Mesothelial cell of epicardium (in vitro differentiated cells): ENCODE results near the gene SMAD6. TPM values are rescaled to one million over a fixed set of nuclear protein-coding genes. Genes with fewer than 3 reads are reported as not detected.
A peak's percentile ranks its signal among the peaks of the same experiment; 100 is the strongest.
"Not testable (repeated sequence)": the region's sequence is repeated elsewhere in the genome, so short reads cannot be mapped to it uniquely, and the experiment has no call there.

Source experiments
- DNase-seq, 2 experiments: peaks; one replicate each; pipeline ENCODE4 v3.0.0; 2021; ENCODE audit warnings: low spot score in 2 of 2; ENCODE audit not compliant: unreplicated experiment in 2 of 2
- H3K27ac Mint-ChIP-seq: 2 replicates; pipeline ENCODE4 v1.8.0; 2021; ENCODE audit warnings: mixed read lengths
- H3K27me3 Mint-ChIP-seq: 2 replicates; pipeline ENCODE4 v1.8.0; 2021; ENCODE audit warnings: low read depth, mixed read lengths
- H3K36me3 Mint-ChIP-seq: 2 replicates; pipeline ENCODE4 v1.8.0; 2021; ENCODE audit warnings: mixed read lengths
- H3K4me1 Mint-ChIP-seq: 2 replicates; pipeline ENCODE4 v1.8.0; 2021; ENCODE audit warnings: mixed read lengths
- H3K4me3 Mint-ChIP-seq: 2 replicates; pipeline ENCODE4 v1.8.0; 2021; ENCODE audit warnings: mild to moderate bottlenecking, moderate library complexity, mixed read lengths
- H3K9me3 Mint-ChIP-seq: 2 replicates; pipeline ENCODE4 v1.8.0; 2021; ENCODE audit warnings: mixed read lengths
- CTCF ChIP-seq: fragments of 200-600 bp; sonication (generic); IDR thresholded peaks from one replicate; pipeline ENCODE4 v1.5.0; 2021; ENCODE audit warnings: antibody characterized with exemption; ENCODE audit not compliant: unreplicated experiment
- total RNA-seq: library from RNA; stranded (reverse); gene quantifications from 3 replicates; pipeline ENCODE4 v1.2.1, GENCODE V29; 2021

SMAD6 gene
- total RNA-seq, 1 donor from 2014 or later, result 176 TPM

DNA sequence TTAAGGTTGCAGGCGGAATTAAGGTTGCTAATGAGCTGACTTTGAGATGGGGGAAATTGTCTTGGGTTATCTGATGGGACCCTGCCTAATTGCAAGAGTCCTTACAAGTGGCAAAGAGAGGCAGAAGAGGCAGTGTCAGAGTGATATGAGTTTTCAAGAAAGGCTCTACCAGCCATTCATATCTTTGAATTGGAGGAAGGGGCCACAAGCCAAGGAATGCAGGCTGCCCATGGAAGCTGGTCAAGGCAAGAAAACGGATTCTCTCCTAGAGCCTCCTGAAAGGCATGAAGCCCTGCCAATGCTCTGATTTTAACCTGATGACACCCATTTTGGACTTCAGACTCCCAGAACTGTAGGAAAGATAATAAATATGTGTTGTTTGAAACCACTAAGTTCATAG, 20.6 kb upstream of the SMAD6 start:
- H3K4me1 Mint-ChIP-seq, result peaks cover 45% of the 10 kb centered on the region
- H3K9me3 Mint-ChIP-seq, result peaks cover 16% of the 10 kb centered on the region
- TF ChIP-seq CTCF, result no peak
- no peak overlapping the region for H3K4me3 Mint-ChIP-seq
- no peak for DNase-seq
- no peaks in the 10 kb centered on the region for H3K27me3 Mint-ChIP-seq
- peaks cover 12% of the 10 kb centered on the region for H3K36me3 Mint-ChIP-seq
- peak overlapping the region; percentile 98 for H3K27ac Mint-ChIP-seq

DNA sequence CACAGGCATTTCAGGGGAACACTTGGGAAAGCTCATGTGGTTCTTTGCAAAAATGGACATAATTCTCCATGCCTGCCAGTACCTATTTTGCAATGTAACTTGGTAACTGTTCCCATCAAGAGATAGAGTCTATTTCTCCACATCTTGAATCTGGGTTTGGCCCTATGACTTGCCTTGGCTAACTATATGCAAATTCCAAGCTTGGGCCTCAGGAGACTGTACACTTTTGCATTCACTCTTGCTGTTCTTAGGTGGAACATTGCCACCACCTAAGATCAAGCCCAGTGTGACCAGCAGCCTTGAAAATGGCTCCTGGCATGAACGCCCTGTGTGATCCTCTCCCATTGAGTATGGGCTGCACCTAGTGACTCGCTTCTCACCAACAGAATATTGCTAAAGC, 19.8 kb upstream of the SMAD6 start:
- no peaks in the 10 kb centered on the region for H3K27me3 Mint-ChIP-seq
- H3K9me3 Mint-ChIP-seq, result peaks cover 16% of the 10 kb centered on the region
- DNase-seq, result no peak
- peaks cover 13% of the 10 kb centered on the region for H3K36me3 Mint-ChIP-seq
- H3K4me3 Mint-ChIP-seq, result no peak overlapping the region
- TF ChIP-seq CTCF, result no peak
- peaks cover 45% of the 10 kb centered on the region for H3K4me1 Mint-ChIP-seq
- H3K27ac Mint-ChIP-seq, result peak overlapping the region; percentile 34

DNA sequence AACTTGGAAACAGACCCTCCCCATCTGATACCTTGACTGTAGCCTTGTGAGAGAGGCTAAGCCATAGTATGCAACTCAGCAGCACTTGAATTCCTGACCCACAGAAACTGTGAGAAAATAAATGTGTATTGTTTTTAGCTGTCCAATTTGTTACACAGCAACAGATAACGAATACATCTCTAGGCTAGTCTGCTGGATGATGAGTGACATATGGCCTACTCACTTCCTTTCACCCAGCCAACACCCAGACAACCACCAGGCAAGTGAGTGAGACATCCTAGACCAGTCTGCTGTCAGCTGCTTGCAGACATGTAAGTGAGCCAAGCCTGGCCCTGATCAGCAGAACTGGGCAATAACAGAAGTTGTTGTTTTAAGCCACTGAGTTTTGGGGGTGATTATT, 19.2 kb upstream of the SMAD6 start:
- no peak for TF ChIP-seq CTCF
- Mint-ChIP-seq H3K4me1 (peaks cover 39% of the 10 kb centered on the region), H3K27ac (peak overlapping the region; percentile 44), H3K4me3 (no peak overlapping the region), H3K9me3 (peaks cover 16% of the 10 kb centered on the region), H3K27me3 (no peaks in the 10 kb centered on the region), H3K36me3 (peaks cover 13% of the 10 kb centered on the region)
- no peak for DNase-seq

DNA sequence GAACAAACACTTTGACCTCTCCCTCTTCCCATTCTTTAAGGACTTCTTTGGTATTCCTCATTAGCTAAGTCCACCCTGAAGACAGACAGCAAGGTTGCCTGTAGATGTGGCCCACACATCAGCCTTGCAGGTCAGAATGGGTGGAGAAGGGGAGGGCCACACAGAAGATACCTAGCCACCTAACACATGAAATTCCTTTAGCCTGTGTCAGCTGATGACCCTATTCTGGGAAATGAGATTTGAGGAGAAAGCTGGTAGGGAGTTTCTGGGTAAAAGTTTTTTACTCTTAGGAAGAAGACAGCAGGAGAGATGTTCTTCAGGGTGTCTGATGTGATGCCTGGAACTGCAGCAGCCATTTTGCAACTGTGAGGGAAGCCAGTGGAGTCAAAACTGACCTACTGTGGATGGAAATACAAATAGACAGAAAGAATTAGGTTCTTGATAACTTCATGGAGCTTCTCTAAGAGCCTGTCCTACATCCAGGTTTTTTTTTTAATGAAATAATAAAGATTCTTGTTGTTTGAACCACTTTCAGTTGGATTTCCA, 17.8 kb upstream of the SMAD6 start:
- no peak for DNase-seq
- Mint-ChIP-seq H3K27me3 (no peaks in the 10 kb centered on the region), H3K4me3 (no peak overlapping the region), H3K27ac (no peak overlapping the region), H3K36me3 (peaks cover 13% of the 10 kb centered on the region), H3K9me3 (peaks cover 16% of the 10 kb centered on the region), H3K4me1 (peaks cover 26% of the 10 kb centered on the region)
- no peak for TF ChIP-seq CTCF

GRCh38 chr15:66685638-66686150, 16.3 kb upstream of the SMAD6 start:
- Mint-ChIP-seq H3K4me1 (peaks cover 23% of the 10 kb centered on the region), H3K4me3 (no peak overlapping the region), H3K36me3 (peaks cover 11% of the 10 kb centered on the region), H3K9me3 (peaks cover 15% of the 10 kb centered on the region), H3K27ac (no peak overlapping the region), H3K27me3 (no peaks in the 10 kb centered on the region)
- no peak for DNase-seq
- TF ChIP-seq CTCF, result peak; percentile 48

- H3K4me3 Mint-ChIP-seq, H3K36me3 Mint-ChIP-seq, H3K9me3 Mint-ChIP-seq, H3K27ac Mint-ChIP-seq, DNase-seq, H3K27me3 Mint-ChIP-seq: not testable (repeated sequence)
- peaks cover 35% of the 10 kb centered on the region for H3K4me1 Mint-ChIP-seq
Measured at GRCh38 chr15:66690912-66691311, 11.1 kb upstream of the SMAD6 start.
